SH-SY5Y (cell line): ENCODE measurements around the gene CACNA2D2.

Experiments used
- GATA2 ChIP-seq: IDR thresholded peaks from 2 replicates; pipeline ENCODE4 v1.6.1; 2011; ENCODE audit warnings: mild to moderate bottlenecking, low read depth, low read length
- GATA3 ChIP-seq: IDR thresholded peaks from 2 replicates; pipeline ENCODE4 v1.6.1; 2011; ENCODE audit warnings: low read depth, mild to moderate bottlenecking, low read length, moderate library complexity

- no peak for TF ChIP-seq GATA2
- no peak for TF ChIP-seq GATA3
Measured at GRCh38 chr3:50487181-50487580, 16.3 kb downstream of the CACNA2D2 start.
